HG03064 (cell line): Measurements from ENCODE around the gene MTHFD1.
"Not testable (repeated sequence)": the region's sequence is repeated elsewhere in the genome, so short reads cannot be mapped to it uniquely, and the experiment has no call there.

Source experiments
- ATAC-seq: cut with Tn5 transposase; IDR thresholded peaks from one replicate; pipeline ENCODE4 v1.9.1; 2021; ENCODE audit warnings: low read depth; ENCODE audit not compliant: unreplicated experiment

The MTHFD1 gene

GRCh38 chr14:64387782-64388532 lies at the start of gene MTHFD1:
MTHFD1 (plus strand) TSS chr14:64388353; CDS start chr14:64388428, 75 bp downstream.
- peak; percentile 77 for ATAC-seq

GRCh38 chr14:64338616-64339316 lies 49.4 kb upstream of the MTHFD1 start:
- peak; percentile 82 for ATAC-seq

GRCh38 chr14:64340560-64341196 lies 47.5 kb upstream of the MTHFD1 start:
- no peak for ATAC-seq

- ATAC-seq, result no peak
Observed at GRCh38 chr14:64347748-64348147, 40.4 kb upstream of the MTHFD1 start.

- no peak for ATAC-seq
Observed at GRCh38 chr14:64349741-64350490, 38.2 kb upstream of the MTHFD1 start.

- no peak for ATAC-seq
Observed at GRCh38 chr14:64363265-64363846, 24.8 kb upstream of the MTHFD1 start.

GRCh38 chr14:64364907-64365306 lies 23.2 kb upstream of the MTHFD1 start:
- no peak for ATAC-seq

GRCh38 chr14:64365358-64365889 lies 22.7 kb upstream of the MTHFD1 start:
- ATAC-seq, result not testable (repeated sequence)

- ATAC-seq, result no peak
Observed at GRCh38 chr14:64369201-64369600, 19.0 kb upstream of the MTHFD1 start.

GRCh38 chr14:64387232-64387781 lies 846 bp upstream of the MTHFD1 start:
- peak; percentile 10 for ATAC-seq

GRCh38 chr14:64388533-64389285 lies 556 bp downstream of the MTHFD1 start:
- peak; percentile 7 for ATAC-seq

GRCh38 chr14:64391113-64391725 lies 3.1 kb downstream of the MTHFD1 start:
- ATAC-seq, result no peak

GRCh38 chr14:64391986-64392385 lies 3.8 kb downstream of the MTHFD1 start:
- ATAC-seq, result no peak

- ATAC-seq, result not testable (repeated sequence)
Observed at GRCh38 chr14:64393189-64393726, 5.1 kb downstream of the MTHFD1 start.

- ATAC-seq, result no peak
Observed at GRCh38 chr14:64394423-64394822, 6.3 kb downstream of the MTHFD1 start.

GRCh38 chr14:64394977-64395633 lies 7.0 kb downstream of the MTHFD1 start:
- no peak for ATAC-seq

GRCh38 chr14:64400829-64401459 lies 12.8 kb downstream of the MTHFD1 start:
- no peak for ATAC-seq
